ENCODE results near the gene GLOD4. TPM values are rescaled to one million over a fixed set of nuclear protein-coding genes. Genes with fewer than 3 reads are reported as not detected.
"Not testable (repeated sequence)": the region's sequence is repeated elsewhere in the genome, so short reads cannot be mapped to it uniquely, and the experiment has no call there.

The GLOD4 gene
- total RNA-seq, 1 experiment from 2014 or later: 156 TPM

DNA sequence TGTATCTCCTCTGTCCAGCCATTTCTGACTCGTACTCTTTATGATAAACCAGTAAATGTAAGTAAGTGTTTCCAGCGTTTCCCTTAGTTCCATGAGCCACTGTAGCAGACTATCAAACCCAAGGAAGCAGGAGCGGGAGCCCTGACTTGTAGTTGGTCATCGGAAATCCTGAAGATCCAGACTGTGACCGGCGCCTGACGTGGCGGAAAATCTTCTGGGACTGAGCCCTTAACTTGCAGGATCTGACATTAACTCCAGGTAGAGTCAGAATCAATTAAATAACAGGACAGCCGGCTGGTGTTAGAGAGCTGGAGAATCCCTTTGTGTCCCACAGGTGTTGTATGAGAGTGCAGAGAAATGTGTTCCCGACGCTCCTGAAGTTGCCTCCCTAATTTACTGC is 4.0 kb downstream of the GLOD4 start:
- DNase-seq (ENCODE audit: low spot score): no peak

DNA sequence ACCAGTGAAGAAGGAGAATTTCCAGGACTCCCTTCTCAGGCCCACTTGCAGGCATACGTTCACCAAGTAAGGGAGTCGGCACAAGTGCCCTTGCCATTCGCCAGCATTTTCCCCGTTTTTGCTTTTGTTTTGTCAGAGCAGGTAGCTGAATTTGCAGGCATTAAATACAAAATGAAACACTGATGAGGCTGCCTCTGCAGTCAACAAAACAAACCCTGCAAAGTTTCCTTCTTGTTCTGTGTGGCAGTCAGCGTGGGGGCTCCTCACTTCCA is 7.8 kb downstream of the GLOD4 start:
- no peak for DNase-seq (ENCODE audit: low spot score)

DNA sequence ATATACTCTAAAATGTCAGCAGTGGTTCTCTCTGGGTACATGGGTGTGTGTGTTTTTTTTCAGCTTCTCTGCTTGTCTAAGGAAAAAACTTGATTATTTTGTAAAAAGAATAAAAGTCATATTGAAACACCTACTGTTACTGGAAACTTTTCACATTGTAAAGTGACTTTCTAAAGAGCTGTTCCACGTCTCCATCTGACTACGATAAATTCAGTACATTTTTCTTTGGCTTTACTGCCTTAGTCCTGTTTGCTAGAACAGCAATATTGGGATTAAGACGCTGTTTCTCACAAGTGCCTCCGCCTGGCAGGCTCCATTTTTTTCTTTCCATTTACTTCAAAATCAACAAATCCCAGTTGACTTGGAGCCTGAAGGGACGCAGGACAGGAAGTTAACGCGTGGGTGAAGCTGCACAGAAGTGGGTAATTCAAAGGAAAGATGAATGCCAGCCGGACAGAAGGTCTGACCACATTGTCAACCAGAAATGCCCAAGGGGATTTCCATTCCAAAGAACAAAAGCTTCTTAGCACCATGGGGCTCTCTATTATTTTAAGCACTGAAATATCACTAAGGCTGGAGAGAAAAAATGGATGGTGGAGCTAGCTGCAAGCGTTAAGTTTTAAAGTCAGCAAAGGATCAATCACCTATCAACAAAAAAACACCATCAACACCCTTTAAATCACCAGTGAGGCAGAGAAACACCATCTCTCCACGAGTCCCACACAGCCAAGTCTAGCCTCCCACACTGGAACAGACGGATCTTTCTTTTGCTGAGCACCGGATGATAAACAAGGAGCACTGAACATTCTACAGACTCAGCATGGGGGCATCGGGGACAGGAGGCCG is 8.4 kb downstream of the GLOD4 start:
- no peak for DNase-seq (ENCODE audit: low spot score)

DNA sequence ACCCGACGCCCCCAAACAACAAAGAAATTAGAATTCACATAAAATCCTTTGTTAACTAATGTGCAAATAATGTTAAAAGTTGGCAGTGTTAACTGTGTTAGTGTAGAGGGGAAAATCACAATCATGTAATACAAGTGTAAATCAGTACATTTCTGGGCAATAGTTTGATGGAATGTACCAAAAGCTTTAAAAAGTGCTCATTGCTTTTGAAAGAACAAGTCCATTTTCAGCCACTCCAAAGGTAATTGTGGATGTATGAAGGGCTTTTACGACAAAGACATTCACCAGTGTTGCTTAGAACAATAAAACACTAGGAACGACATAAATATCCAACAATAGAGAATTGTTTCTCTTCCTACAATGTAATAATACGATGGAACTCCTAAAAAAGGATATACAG is 9.1 kb downstream of the GLOD4 start:
- DNase-seq (ENCODE audit: low spot score): no peak

DNA sequence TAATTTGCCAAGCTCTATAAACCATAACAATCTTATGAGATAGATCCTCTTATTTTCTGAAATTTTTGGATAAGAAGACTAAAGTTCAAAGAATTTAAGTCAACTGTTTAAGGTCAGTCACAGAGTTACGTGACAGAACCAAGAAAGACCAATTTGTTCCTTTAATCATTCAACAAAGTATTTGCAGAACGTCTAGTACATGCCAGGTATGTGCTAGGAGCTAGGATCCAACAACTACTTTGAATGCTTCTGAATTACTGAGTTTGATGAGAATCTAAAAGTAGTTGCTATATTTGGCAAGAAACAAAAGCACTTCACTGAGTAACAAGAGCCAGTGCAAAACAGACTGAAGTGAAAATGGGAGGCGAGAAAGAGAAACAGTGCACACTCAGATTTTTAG is 15.0 kb downstream of the GLOD4 start:
- DNase-seq (ENCODE audit: low spot score): no peak

DNA sequence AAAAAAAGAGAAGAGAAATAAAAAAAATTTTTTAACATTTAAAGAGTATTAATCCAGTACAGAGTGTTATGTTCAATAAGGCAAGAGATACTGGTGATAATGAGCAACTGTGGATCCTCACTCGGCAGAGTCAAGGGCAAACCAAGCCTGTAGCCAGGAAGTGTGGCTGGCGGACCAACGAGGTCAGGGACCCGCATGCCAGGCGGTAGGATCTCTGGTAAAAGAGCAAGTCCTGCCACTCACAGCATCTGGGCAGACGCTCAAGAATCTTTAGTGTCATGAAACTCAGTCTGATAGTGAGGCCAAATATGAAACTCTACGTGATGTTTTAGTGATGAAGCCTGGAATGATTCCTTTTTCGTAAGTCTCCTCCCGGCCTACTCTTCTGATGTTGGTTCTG is 21.7 kb downstream of the GLOD4 start:
- DNase-seq (ENCODE audit: low spot score): no peak

DNA sequence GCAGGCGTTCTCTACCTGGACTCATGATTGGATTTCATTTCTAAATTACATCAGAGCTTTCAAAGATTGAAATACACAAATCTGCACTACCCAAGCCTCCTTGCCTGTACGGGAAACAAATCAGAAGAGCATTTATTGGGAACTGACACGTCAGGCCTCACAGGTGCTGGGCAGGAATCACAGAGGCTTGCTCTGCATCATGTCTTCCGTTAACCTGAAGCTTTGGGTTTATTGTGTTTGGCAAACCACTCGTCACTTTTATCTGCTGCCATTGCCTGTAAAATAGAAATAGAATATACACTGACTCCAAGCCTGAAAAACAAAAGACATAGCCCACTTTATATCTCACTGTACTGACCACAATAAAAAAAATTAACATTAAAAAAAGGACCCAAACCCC is 22.1 kb downstream of the GLOD4 start:
- DNase-seq (ENCODE audit: low spot score): no peak

DNA sequence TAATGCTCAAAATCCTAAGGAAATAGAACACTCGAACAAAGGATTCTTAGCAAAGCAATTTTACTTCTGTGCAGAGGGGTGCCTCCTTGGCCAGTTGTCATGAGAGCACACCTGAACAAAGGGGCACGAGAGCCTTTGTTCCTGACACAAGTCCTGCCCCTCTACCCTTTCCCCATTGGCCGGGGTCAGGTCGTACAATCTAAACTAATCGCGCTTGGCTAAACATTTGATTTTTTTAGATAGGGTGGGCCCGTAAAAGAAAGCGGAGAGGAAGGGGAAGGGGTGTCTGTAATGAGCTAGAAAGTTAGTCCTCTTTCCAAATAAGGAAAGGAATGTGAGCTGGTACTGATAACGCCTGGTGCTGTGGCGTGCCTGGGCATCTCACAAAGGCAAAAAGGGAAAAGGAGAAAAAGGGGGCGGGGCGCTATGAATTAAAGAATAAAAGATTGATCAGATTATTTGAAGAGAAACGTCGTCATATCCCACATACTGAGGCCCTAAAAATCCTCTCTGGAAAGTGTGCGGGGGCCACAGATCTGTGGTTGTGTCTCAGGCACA is 26.0 kb downstream of the GLOD4 start:
- not testable (repeated sequence) for DNase-seq (ENCODE audit: low spot score)

DNA sequence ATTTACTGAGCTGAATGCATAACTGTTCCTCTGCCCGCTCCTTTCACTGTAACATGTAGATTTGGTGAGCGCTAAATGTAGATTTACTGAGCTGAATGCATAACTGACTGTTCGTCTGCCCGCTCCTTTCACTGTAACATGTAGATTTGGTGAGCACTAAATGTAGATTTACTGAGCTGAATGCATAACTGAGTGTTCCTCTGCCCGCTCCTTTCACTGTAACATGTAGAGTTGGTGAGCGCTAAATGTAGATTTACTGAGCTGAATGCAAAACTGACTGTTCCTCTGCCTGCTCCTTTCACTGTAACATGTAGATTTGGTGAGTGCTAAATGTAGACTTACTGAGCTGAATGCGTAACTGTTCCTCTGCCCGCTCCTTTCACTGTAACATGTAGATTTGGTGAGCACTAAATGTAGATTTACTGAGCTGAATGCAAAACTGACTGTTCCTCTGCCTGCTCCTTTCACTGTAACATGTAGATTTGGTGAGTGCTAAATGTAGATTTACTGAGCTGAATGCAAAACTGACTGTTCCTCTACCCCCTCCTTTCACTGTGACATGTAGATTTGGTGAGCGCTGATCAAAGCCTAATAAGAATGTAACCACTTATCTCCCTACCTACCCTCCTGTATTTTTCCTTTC is 26.6 kb downstream of the GLOD4 start:
- DNase-seq (ENCODE audit: low spot score): not testable (repeated sequence)

DNA sequence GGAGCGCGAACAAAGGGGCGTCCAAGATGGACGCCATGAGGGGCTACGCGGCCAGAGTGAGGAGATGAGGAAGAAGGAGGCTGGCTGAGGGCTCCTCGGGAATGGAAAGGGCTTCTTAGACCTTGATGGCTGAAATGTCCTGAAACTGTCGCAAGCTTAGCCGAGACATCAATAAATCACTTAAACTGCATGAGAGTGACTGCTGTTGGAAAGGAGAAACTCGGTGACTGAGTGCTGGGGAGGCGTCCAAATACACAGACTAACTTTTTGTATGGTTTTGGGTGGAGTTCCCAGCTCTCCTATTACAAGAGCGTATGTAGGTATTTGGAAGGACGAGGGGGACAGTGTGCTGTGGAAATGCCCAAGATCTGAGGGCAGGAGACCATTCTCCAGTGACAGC is 28.7 kb downstream of the GLOD4 start:
- no peak for DNase-seq (ENCODE audit: low spot score)

DNA sequence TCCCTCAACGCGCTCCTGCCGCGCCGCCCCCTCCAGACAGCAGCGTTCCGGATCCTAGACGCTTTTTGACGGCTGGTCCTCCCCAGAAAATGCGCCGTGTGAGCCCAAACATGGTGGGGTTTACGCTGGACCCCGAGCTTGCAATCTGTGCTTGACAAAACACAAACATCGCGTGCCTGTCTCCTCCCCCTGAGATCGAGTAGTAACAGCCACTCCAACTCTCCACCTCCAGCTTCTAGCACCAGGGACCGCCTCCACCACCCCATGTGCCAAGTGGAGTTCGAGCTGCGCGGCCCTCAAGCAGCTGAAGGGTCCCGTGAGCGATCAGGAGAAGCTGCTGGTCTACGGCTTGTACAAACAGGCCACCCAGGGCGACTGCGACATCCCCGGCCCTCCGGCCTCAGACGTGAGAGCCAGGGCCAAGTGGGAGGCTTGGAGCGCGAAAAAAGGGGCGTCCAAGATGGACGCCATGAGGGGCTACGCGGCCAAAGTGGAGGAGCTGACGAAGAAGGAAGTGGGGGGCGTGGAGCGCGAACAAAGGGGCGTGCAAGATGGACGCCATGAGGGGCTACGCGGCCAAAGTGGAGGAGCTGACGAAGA is 29.4 kb downstream of the GLOD4 start:
- no peak for DNase-seq (ENCODE audit: low spot score)

DNA sequence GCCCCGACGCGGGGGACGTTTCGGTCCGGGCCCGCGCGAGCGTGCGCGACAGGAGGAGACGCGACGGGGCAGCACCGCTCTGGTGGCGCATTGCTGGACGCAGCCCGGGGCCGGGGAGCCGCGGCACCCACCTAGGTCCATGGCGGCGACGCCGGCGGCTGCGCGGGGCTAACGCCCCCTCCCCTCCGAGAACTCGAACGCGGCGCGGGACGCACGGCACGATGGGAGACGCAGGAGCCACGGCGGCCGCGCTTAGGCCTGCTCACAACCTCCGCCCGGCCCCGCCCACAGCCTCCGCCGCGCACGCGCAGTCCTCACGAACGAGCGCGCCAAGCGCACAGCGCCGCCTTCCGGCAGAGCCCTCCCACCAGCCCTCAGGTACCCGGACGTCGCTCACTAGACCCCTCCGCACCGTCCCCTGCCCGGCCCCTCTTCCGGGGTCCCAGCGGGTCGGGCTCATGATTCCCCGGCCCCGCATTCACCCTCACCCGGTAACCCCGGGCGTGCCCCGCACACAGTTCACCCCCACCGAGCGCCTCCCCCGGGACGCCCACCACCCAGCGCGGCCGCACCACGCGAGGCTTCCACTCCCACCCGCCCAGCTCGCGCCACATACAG is 30.0 kb downstream of the GLOD4 start, which contains the start of gene GEMIN4:
GEMIN4 (minus strand) TSS at position 263 of the 618 bp plus-strand sequence; CDS start at position 141, 122 bp downstream.
- DNase-seq (ENCODE audit: low spot score): peak; percentile 87

DNA sequence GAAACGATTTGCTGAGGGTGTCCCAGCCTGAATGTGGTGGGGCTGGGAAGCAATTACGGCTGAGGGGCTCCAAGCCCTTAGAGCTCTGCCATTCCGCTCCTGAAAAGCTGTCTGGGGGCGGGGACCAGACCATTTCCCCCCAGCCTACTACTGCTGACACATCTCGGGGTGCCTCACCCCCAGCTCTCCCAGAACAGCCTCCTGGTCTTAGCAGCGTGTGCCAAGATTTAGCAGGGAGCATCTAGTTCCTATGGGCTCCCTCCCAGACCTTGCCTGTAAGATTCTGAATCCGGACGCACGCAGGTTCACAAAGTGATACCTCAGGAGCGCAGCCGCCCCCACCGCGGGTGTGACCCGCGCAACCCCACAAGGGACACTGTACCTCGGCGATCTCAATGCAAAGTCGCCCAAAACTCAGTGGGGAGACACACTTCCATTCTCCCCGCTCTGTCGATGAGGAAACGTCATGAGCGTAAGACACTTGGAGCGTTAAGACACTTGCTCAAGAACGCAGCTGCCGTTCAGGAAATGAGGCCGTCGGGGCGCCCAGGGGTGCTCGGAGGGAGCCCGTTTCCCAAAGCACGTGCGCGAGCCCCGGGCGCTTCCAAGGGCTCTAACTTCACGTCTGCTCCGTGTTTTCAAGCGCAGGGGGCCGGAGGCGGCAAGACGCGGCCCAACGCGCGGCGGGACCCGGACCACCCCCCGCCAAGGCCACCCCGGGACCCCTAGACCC is 30.6 kb downstream of the GLOD4 start:
- peak; percentile 20 for DNase-seq (ENCODE audit: low spot score)

DNA sequence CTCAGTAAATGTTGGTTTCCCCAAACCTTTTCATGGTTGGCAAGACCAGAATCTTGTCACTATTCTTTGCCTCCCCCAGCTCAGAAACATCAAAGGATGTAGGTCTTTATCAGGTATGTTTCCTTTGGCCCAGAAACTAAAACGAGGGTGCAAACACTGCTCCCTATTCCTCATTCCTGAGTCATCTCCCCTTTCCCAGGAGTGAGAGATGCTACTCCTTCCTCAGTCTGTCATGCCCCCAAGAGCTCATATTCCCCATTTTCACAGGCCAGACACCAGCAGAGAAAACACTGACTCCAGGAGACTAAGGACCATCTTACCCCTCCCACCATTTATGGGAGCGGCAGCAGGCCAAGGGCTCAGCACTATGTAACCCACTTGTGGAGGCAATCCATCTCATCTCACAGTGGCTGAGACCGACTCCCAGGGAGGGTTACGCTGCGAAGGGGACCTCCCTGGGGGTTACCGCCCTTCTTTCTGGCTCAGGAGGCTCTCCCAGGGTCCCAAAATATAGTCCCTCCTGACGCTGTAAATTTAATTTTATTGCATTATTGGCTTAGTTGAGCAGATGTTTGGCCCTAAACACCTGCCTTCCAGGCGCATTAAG is 31.5 kb downstream of the GLOD4 start:
- no peak for DNase-seq (ENCODE audit: low spot score)

DNA sequence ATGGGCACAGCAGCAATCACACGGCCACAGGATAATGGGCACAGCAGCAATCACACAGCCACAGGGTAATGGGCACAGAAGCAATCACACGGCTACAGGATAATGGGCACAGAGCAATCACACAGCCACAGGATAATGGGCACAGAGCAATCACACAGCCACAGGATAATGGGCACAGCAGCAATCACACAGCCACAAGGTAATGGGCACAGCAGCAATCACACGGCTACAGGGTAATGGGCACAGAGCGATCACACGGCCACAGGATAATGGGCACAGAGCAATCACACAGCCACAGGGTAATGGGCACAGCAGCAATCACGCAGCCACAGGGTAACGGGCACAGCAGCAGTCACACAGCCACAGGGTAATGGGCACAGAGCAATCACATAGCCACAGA is 32.7 kb downstream of the GLOD4 start:
- DNase-seq (ENCODE audit: low spot score): not testable (repeated sequence)

DNA sequence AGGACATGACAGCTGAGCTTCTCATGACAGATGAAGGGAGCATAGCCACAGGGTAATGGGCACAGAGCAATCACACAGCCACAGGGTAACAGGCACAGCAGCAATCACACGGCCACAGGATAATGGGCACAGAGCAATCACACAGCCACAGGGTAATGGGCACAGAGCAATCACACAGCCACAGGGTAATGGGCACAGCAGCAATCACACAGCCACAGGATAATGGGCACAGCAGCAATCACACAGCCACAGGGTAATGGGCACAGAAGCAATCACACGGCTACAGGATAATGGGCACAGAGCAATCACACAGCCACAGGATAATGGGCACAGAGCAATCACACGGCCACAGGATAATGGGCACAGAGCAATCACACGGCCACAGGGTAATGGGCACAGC is 33.5 kb downstream of the GLOD4 start:
- DNase-seq (ENCODE audit: low spot score): not testable (repeated sequence)

DNA sequence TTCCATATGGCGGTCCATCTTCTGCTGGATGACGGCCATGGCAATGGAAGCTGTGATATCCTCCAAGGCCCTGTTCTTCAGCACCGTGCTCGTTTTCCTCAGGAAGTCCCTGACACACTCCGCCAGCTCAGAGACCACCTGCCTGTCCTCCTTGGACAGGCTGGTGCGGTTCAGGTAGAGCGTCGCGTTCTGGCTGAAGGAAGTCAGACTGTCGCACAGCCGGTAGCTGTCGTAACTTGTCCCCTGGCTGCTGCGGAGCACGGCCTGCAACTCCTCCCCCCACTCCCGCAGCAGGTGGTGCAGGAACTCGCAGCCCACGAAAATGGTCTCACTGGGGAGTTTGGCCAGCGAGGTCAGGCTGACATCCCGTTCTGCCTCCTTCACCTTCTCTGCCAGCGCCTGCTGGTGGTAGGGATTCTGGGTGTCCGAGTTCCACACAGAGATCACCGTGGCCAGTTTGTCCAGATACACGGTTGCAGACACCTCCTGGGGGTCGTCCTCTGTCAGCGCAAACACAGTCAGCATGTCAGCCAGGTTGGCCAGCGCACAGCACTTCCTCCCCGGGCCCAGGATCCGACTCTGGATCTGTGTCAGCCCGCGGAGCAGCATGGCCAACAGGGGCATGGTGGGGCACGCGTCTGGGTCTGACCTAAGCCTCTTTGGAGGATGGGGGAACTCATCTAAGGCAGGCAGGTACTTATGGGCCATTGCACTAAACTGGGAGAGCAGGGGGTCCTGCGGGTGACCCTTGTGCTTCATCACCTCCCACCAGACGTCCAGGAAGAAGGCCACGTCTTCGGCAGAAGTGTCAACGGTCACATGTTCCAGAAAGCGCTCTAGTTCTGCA is 35.1 kb downstream of the GLOD4 start:
- no peak for DNase-seq (ENCODE audit: low spot score)

DNA sequence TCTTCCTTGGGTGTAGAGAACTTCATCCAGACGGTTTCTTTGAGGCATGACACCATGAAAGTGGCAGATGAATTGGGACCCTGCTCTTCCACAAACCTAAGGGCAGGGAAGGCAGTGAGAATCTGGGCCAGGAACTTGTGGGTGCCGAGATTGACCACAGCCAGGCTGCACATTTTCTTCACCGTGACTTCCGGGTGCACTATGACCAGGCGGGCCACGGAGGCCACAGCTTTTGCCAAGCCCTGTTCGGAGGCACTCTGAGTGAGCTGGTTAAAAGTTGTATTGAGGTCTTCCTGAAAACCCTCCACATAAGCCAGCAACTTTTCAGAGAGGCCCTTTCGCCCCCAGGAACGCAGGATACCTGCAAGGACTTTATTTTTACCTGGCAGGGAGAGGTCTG is 35.9 kb downstream of the GLOD4 start:
- DNase-seq (ENCODE audit: low spot score): no peak

DNA sequence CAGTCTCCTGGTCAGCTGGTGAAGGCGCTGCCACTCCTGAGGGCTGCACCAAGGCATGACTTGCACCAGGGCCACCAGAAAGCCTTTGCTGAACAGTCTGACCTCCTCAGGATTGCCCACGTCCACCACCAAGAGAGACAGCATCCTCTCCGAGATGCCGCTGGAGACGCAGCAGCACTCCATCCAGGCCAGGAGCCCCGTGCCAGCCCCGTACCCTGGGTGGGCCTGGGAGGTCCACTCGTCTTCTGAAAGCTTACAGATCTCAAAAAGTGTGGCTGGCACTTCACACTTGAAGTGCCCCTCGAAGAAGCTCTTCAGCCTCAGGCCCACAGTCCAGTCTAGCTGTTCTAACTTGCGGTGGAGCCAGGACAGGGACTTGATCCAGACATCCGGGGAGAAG is 36.7 kb downstream of the GLOD4 start:
- DNase-seq (ENCODE audit: low spot score): no peak

DNA sequence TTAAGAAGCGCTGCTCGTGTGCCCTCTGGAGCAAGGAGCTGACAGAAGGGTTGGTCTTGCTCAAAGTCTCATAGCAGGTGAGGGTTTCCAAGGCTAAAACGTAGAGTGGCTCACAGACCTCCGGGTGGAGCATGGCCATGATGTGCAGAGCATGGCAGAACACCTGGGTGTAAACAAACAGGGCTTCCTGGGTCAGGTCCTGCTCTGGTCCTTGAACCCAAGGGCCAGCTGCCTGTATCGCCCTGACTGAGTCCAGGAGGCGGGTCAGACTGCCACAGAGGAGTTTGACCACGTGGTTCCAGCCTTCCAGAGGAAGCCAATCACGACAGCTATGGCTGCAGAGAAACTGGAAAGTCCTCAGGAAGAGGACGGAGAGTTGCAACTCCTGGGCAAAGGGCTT is 37.1 kb downstream of the GLOD4 start:
- DNase-seq (ENCODE audit: low spot score): no peak
